Epithelial cell of proximal tubule (primary cell): ENCODE results near the gene ZNF296. TPM values are rescaled to one million over a fixed set of nuclear protein-coding genes. Genes with fewer than 3 reads are reported as not detected.

Source experiments
- DNase-seq: peaks from one replicate; pipeline ENCODE4 v3.0.0-alpha.2; 2011; ENCODE audit warnings: low read depth
- H3K4me3 ChIP-seq: 2 replicates; pipeline ENCODE4 v1.5.1; 2011; ENCODE audit warnings: low read depth, mild to moderate bottlenecking, low read length
- total RNA-seq: library from RNA; depleted of rRNA; stranded (reverse); fragments of >200 nt; gene quantifications from 2 replicates; pipeline ENCODE4 v1.2.3, GENCODE V29; 2015
- TF ChIP-seq, protein P1 (sequence below): conservative IDR thresholded peaks from 2 replicates; pipeline ENCODE4 v1.5.1; 2012; ENCODE audit warnings: low read depth, mild to moderate bottlenecking, low read length

Gene ZNF296
- total RNA-seq, 1 donor from 2014 or later, result 1.7 TPM

DNA sequence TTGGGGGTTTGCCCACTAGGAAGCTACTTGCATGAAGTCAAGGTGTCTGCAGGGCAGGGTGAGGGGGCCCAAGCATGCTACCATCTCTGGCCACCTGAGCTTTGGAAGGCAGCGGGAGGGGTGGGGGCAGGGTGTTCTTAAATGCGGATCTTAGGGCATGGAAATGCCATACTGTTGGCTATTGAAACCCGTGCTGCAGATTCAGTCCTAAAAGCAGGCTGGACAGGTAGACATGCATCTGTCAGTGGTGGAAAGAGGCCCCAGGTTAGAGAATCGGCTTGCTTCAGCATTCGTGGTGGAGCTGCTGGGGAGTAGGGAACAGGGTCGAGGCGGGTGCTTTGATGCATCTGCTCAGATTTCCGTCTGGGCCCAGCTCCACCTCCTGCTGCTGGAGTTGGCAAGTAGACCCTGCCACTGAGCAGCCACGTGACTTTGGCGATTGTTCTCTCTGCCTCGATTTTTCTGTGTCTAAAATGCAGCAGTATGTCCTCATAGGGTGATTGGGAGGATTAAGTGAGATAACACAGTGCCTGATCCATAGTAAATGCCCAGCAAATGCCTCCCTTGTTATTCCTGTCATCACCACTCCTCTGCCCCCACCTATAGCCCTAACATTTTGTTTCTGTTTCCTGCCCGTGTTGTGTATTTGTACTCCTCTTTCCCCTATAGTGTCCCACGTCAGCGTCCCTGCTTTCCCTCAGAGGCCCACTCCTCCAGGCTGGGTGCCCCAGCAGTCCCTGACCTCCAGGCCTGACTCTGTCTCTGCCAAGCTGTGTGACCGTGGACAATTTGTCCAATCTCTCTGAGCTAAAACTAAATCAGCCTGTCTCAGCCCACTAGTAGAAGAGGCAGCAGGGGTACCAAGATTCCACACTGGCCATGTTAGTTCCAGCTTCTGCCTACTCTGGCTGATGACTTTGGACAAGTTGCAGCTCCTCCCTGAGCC lies 22.5 kb upstream of the ZNF296 start:
- peak overlapping the region; percentile 29 for H3K4me3 ChIP-seq
- DNase-seq, result no peak
- TF ChIP-seq, protein P1, sequence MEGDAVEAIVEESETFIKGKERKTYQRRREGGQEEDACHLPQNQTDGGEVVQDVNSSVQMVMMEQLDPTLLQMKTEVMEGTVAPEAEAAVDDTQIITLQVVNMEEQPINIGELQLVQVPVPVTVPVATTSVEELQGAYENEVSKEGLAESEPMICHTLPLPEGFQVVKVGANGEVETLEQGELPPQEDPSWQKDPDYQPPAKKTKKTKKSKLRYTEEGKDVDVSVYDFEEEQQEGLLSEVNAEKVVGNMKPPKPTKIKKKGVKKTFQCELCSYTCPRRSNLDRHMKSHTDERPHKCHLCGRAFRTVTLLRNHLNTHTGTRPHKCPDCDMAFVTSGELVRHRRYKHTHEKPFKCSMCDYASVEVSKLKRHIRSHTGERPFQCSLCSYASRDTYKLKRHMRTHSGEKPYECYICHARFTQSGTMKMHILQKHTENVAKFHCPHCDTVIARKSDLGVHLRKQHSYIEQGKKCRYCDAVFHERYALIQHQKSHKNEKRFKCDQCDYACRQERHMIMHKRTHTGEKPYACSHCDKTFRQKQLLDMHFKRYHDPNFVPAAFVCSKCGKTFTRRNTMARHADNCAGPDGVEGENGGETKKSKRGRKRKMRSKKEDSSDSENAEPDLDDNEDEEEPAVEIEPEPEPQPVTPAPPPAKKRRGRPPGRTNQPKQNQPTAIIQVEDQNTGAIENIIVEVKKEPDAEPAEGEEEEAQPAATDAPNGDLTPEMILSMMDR, result no peak

DNA sequence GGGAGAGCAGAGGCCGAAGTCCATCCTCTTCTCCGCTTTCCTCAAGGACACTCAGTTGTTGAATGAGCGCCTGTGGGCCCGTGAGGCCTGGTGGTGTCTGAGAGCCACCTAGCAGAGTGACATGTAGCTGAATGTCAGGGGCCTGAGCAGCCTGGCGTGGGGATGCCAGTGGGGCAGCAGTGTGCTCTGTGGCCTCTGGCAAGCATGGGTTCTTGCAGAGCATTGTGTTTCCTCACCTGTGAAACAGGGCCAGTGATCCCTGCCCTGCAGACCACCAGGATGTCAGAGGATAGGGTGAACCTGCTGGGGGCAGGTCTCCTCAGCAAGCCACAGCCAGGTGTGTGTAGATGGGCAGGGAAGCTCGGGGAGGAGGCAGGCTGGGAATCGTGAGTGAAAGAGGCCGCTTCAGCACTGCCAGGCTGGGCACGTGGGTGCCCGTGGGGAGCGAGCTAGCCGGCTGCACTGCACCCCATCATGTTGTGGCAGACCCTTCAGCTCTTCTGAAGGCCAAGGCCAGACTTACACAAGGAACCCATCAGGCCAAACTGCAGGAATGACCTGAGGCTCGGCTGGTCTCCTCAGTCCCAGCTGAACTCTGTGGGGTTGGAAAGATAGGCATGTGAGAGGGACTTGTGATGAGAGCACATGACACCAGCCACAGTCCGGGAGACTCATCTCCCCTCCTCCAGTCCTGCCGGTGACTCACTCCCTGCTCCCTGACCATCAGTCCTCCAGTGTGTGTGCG lies 21.7 kb upstream of the ZNF296 start:
- TF ChIP-seq, protein P1, result no peak
- no peak overlapping the region for H3K4me3 ChIP-seq
- DNase-seq, result peak; percentile 93

DNA sequence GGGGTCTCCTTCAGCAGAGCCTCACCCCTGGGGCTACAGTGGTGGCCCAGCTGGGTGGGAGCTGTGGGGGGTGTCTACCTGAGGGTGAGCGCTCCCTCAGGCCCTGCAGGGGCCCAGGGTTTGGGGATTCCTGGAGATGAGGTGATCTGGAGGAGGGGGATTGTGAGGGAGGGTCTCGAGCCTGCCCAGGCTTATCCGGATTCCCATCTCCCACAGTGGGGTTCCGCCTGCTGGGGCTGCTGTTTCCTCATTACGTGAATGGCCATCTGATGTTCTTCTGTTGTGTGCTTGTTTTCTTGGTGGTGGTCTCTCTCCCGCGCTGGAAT lies 21.1 kb upstream of the ZNF296 start:
- TF ChIP-seq, protein P1, result no peak
- DNase-seq, result no peak
- H3K4me3 ChIP-seq, result no peak overlapping the region

DNA sequence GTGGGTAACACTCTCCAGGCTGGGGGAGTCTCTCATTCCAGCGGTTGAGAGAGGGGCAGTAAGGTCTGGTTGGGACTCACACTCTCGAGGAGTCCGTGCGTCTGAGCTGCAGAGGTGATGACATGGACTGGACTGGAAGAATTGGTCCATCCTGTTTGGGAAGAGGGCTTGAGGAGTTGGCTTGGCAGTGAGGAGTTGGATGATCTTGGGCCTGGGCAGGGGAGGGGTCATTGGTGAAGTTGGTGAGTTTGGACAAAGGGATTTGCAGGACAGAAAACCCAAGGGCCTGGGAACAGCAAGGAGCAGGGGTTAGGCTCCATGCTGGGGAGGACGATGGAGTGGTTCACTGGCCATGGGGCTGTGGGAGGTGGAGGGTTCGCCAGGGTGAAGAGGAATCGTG lies 20.4 kb upstream of the ZNF296 start:
- TF ChIP-seq, protein P1, result no peak
- no peak for DNase-seq
- no peak overlapping the region for H3K4me3 ChIP-seq

DNA sequence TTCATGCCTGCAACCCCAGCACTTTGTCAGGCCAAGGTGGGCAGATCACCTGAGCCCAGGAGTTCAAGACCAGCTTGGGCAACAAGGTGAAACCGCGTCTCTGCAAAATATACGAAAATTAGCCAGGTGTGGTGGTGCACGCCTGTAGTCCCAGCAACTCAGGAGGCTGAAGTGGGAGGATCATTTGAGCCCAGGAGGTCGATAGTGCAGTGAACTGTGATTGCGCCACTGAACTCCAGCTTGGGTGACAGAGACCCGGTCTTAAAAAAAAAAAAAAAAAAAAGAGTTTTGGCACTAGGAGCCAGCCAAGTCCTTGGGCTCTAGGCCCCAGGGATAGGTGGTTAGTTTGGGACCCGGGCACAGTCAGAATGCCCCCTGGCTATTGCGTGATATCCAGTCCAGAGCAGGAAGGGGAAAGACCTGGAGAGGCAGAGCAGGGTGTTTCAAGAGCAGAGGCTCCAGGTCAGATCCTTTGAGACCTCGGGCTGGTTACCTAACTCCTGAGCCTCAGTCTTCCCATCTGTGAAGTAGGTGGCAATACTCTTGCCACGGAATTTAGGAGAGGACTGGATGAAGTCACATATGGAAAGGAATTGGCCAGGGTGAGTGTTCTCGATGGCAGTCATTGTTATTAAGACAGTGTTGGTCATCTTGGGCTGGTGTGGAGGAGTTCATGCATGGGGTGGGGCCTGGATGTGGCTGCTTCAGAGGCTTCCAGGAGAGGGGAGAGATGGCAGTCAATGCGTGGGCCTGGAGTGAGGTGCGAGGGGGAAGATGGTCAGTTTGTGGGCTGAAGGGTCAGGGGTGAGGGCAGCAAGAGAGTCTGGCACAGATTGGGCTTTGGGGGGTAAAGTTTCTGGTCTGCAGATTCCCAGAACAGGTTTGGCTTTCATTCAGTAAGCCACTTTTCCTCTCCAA lies 19.5 kb upstream of the ZNF296 start:
- DNase-seq, result no peak
- TF ChIP-seq, protein P1, result no peak
- peak overlapping the region; percentile 87 for H3K4me3 ChIP-seq

DNA sequence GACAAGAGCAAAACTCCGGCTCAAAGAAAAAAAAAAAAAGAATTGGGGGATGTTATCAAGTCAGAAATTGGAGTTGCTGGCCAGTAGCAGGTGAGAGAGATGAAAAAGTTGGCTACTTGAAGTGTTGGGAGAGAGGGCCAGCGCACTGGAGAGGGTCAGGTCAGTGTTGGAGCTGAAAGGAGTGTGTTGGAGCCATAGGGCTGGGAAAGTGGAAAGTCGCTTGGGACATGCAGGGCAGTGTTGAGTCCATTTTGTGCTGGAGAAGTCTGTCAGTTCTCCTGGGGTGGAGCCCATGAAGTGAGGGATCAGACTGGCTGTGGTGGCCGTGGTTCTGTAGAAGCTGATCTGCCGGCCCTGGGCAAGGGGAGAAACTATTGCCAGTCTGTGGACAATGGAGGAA lies 18.4 kb upstream of the ZNF296 start:
- H3K4me3 ChIP-seq, result peak overlapping the region; percentile 87
- DNase-seq, result no peak
- TF ChIP-seq, protein P1, result no peak
